Glomerular endothelial cell (primary cell): ENCODE results near the gene GDAP1L1. TPM values are rescaled to one million over a fixed set of nuclear protein-coding genes. Genes with fewer than 3 reads are reported as not detected.
A peak's percentile ranks its signal among the peaks of the same experiment; 100 is the strongest.

ENCODE experiments used
- DNase-seq: peaks from one replicate; pipeline ENCODE4 v3.0.0-alpha.2; 2011; ENCODE audit warnings: low read depth, low spot score; ENCODE audit errors: extremely low read depth
- total RNA-seq: library from RNA; depleted of rRNA; stranded (reverse); fragments of >200 nt; gene quantifications from 2 replicates; pipeline ENCODE4 v1.2.3, GENCODE V29; 2015

The GDAP1L1 gene
- not detected in 2 replicates for total RNA-seq

DNA sequence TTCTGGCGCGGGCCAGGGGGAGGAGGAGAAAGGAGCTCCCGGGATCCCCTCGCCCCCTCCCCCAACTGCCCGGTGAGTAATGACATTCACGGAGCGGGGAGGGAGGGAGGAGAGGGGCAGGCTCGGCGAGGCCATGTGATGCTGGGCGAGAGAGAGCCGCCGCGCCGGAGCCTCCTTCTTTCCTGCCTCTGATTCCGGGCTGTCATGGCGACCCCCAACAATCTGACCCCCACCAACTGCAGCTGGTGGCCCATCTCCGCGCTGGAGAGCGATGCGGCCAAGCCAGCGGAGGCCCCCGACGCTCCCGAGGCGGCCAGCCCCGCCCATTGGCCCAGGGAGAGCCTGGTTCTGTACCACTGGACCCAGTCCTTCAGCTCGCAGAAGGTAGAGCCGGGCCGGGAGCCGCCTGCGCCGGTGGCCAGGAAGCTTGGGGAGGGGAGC is at the start of gene GDAP1L1:
Gene GDAP1L1 (plus strand): TSS at position 178 of the 441 bp plus-strand sequence. CDS start 27 bp downstream, at position 205.
- no peak for DNase-seq

GRCh38 chr20:44198872-44199271 is 48.2 kb upstream of the GDAP1L1 start:
- DNase-seq: no peak

GRCh38 chr20:44199877-44200276 is 47.2 kb upstream of the GDAP1L1 start:
- no peak for DNase-seq

DNA sequence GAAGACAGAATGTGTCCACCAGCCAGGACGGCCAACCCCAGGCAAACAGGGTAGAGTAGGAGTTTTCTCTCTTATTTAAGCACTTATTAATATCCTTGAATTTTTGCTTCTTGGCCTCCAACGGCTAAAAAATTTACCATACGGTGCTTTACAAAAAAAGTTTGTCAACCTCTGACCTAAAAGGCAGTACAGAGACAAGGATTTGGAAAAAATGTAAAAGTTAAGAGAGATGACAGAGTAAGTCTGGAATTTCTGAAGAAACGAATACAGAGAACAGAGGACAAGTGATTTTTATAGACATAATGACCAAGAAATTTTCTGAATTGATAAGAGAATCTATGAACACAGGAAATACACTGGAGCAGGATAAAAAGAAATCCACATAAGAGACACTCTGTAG is 46.7 kb upstream of the GDAP1L1 start:
- DNase-seq: no peak

DNA sequence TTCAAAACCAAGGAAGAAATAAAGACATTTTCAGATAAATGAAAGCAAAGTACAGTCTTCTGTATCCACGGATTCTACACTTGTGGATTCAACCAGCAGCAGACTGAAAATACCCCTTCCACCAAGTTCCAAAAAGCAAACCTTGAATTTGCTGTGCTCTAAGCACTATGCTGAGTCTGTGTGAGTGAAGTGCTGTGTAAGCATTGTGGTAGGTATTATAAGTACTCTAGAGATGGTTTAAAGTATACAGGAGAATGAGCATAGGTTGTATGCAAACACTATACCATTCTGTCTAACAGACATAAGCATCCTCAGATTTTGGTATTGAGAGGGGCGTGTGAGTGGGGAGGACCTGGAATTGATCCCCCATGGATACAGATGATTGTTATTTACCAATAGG is 46.1 kb upstream of the GDAP1L1 start:
- no peak for DNase-seq

- DNase-seq: no peak
Observed at GRCh38 chr20:44203161-44203560, 43.9 kb upstream of the GDAP1L1 start.

- DNase-seq: peak; percentile 79
Observed at GRCh38 chr20:44204156-44204831, 42.8 kb upstream of the GDAP1L1 start.

DNA sequence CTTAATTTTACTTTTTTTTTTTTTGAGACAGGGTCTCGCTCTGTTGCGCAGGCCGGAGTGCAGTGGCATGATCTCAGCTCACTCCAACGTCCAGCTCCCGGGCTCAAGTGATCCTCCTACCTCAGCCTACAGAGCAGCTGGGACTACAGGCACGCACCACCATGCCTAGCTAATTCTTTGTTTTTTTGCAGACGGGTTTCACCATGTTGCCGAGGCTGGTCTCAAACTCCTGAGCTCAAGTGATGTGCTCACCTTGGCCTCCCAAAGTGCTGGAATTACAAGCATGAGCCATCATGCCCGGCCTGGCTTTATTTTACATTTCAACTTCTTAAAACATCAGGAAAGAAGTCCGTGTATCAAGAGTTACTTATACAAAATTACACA is 42.3 kb upstream of the GDAP1L1 start:
- DNase-seq: no peak

GRCh38 chr20:44206132-44206531 is 41.0 kb upstream of the GDAP1L1 start:
- no peak for DNase-seq

GRCh38 chr20:44207126-44207723 is 39.9 kb upstream of the GDAP1L1 start:
- no peak for DNase-seq

DNA sequence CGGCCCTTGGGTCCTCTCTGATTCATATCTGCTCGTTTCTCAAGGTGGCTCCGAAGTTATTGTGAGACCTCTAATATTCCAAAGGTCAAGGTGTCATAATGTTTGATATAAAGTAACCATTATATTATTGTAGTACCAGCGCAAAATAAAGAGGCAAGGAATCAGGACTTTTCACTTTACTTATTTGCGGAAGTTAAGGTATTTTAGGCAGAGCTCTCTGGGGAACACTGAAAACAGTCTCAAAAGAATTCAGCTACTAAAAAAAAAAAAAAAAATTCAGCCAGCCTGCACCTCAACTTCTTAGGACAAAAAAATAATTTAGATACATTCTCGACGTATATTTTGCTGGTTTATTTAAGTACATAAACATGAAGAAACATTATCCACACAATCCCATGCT is 38.9 kb upstream of the GDAP1L1 start:
- DNase-seq: no peak

- DNase-seq: no peak
Observed at GRCh38 chr20:44208770-44209169, 38.3 kb upstream of the GDAP1L1 start.

GRCh38 chr20:44209686-44210405 is 37.3 kb upstream of the GDAP1L1 start:
- DNase-seq: no peak

DNA sequence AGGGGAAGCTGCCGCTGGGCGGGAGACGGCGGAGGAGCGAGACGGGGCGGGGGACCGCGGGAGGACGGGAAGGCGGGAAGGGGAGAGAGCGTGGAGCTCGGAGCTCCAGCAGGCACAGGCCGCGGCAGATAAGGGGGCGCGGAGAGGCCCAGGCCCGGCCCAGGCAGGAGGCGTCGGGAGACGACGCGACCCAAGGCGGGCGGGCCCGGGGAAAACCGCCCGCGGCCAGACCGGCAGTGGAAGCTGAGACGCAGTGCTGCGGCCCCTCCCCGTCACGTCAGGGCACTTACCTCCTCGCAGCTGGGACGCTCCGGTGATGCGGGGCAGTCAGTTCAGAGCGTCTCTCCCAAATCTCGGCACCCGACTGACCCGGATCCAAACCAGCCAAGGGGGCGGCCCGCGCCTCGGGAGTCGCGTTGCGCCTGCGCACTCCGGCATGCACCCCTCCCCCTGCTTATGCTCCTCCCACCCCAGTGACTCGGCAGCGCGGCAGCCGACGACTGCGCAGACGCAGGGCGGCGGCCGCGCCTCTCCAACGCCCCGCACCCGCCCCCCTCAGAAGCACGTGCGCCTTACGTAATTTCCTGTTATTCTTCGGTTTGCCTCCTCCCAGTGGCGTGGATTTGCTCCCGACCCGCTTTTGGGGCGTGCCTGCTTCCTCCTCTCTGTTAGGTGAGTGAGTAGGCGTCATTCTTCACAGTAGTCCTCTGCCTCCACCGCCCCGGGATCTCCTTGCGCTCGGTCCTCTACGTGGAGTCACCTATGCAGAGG is 36.5 kb upstream of the GDAP1L1 start, which contains the start of gene OSER1:
Gene OSER1 (minus strand): TSS at position 366 of the 771 bp plus-strand sequence. CDS start 3,814 bp downstream, outside the sequence.
- no peak for DNase-seq

DNA sequence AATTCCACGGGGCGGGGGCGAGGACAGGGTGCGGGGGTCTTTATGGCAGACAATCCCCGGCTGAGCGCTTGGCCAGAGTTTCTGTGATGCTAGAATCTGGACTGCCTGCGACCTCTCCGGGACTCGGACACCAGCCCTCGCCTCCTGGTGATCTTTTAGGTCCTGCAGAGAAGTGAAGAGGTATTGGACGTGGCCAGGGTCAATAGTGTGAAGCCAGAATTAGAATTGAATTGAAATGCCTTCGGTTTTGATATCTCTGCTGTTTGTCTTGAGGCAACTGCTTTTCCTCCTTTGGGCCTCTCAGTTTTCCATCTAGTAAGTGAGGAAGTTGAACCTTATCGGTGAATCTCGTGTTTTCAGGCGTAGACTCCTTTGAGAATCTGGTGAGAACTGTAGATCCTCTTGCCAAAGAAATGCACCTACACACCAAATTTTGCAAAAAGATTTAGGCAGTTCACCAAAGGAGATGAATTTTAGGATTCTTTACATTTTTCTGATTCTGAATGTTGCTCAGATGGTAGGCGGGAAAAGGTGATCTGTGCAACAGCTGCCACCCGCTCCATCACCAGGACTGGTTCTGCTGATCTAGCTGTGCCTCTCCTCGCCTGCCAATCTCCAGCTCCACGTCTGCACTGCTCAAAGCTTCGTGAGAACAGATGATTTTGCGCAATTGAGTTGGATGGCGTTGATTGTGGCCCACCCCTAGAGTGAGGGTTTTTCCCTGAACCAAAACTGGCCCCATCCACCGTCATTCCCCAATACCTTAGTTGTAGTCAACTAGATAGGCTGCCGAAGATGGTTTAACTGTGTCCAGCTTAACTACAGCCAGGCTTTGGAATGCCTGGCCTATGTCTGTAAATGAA is 35.7 kb upstream of the GDAP1L1 start:
- no peak for DNase-seq

DNA sequence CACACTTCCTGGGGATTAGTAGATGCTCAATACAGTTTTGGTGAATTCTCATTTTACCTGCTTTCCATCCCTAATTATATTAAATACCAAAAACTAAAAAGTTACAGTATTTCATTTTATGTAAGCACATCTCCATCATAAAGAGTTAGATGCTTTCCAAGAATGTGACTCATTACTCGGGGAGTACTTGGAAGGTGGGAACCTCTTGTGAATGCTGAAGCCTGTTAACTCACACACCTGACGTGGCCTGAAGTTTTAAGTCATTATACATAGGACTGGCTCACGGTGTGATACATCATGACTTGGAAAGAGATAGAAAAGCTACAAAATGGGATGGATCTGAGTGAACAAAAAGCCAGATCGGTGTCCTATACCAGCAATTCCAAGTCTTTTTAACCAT is 34.3 kb upstream of the GDAP1L1 start:
- no peak for DNase-seq

DNA sequence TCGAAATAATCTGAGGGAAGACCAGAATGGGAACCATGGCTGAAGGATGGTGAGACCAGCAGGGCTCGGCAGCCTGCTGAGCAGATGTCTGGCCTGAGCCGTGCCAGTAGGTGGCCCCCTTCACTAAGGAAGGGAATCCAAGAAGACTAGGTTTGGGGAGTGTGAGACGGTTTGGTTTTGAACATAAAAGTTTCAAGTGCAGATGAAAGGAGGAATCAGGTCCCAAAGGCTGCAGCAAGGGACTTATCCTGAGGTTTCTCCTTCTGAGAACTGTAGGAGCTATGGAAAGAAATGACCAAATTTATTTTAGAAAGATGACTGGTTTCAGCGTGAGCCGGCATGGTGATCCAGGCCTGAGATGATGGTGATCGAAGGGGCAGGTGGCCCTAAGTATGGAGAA is 32.0 kb upstream of the GDAP1L1 start:
- DNase-seq: no peak

DNA sequence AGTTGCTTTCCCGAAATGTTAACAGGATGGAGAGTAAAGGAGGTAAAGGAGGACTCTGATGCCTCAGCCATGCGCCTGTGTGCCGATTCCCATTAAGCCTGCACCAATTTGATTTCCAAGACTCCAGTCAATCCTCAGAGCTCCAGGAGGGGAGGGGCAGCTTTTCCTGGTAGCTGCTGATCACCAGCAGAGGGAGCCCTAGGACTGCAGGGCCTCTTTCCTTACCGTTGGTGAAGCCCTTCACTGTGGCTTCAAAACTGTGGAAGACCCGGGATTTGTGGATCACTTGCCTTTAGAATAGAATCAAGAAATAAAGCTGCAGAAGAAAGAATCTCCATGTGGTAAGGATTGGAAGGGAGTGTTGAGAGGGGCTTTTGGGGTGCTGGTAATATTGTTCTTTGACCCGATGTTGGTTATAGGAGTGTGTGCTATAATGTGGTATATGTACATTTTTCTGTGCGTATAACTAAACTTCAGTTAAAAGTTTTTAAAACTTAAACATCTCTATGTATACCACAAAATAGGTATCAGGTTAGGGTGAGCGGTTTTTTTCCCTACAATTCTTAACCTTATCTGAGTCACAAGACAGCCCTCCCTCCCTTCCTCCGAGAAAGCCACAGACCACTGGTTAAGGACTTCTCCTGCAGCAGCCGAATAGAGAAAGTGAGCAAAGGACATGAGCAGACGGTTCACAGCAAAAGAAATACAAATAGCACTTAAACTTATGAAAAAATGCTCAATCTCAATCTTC is 29.6 kb upstream of the GDAP1L1 start:
- no peak for DNase-seq

DNA sequence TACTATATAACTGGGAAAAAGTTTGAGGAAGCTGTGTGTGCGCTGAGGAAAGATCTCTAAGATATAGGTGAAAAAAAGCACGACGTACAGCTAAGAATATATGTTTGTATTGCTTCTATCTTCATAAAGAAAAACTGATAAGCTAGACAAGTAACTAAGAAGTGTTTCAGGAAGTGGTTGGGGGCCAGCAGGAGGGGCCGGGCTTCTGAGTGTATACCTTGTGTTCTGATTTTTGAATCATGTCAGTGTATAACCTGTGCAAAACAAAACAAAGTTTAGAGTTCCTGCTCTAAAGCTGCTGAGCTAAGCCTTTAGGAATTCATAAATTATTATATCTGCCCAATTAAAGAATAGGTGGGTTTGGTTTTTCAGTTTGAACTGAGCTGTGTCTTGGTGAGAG is 28.7 kb upstream of the GDAP1L1 start:
- no peak for DNase-seq
